K562 (cell line): ENCODE results near the gene DUS1L. TPM values are rescaled to one million over a fixed set of nuclear protein-coding genes. Genes with fewer than 3 reads are reported as not detected.

Experiments used
- CXXC5 ChIP-seq: fragments of 250-450 bp; sonication (Bioruptor Pico); IDR thresholded peaks from 2 replicates; pipeline ENCODE4 v1.8.0; 2022; ENCODE audit warnings: inconsistent platforms, mild to moderate bottlenecking, moderate library complexity
- ETV6 ChIP-seq, 3 experiments: fragments of 150-350 bp in 1 of 3; sonication (generic) in 1 of 3; formaldehyde crosslinking in 1 of 3; IDR thresholded peaks; 2 replicates each; pipeline versions ENCODE4 v1.6.1 to v1.8.0; 2014 to 2022; ENCODE audit warnings: borderline replicate concordance in 2 of 3, low read depth in 2 of 3, antibody characterized with exemption in 1 of 3, low read length in 1 of 3, mild to moderate bottlenecking in 1 of 3, missing genetic modification reagents in 1 of 3
- HDAC1 ChIP-seq, 2 experiments: fragments of 450-650 bp; IDR thresholded peaks; 2 replicates each; pipeline ENCODE4 v1.6.1; 2016 to 2017; ENCODE audit warnings: inconsistent platforms in 1 of 2, mild to moderate bottlenecking in 1 of 2, moderate library complexity in 1 of 2
- HSF4 ChIP-seq: fragments of 250-450 bp; sonication (Bioruptor Pico); IDR thresholded peaks from 2 replicates; pipeline ENCODE4 v2.1.2; 2022; ENCODE audit warnings: mild to moderate bottlenecking, moderate library complexity, borderline replicate concordance
- LCOR ChIP-seq: sonication (generic); formaldehyde crosslinking; IDR thresholded peaks from 2 replicates; pipeline ENCODE4 v1.8.0; 2022; ENCODE audit warnings: mild to moderate bottlenecking, missing genetic modification reagents
- RB1 ChIP-seq: fragments of 450-650 bp; IDR thresholded peaks from 2 replicates; pipeline ENCODE4 v1.6.1; 2017; ENCODE audit warnings: low read depth, mild to moderate bottlenecking
- TRIM28 ChIP-seq: fragments of 450-650 bp; IDR thresholded peaks from 2 replicates; pipeline ENCODE4 v1.6.1; 2017
- YY1 ChIP-seq, 3 experiments: IDR thresholded peaks; 2 replicates each; pipeline ENCODE4 v1.6.1; 2011; ENCODE audit warnings: low read length in 2 of 3, mild to moderate bottlenecking in 2 of 3, moderate library complexity in 2 of 3, borderline replicate concordance in 1 of 3, control low read depth in 1 of 3, low read depth in 1 of 3; ENCODE audit not compliant: insufficient read depth in 3 of 3, insufficient replicate concordance in 2 of 3, control insufficient read depth in 1 of 3, insufficient read length in 1 of 3; ENCODE audit errors: extremely low read depth in 1 of 3
- ZNF324 ChIP-seq: fragments of 250-450 bp; sonication (Bioruptor Pico); IDR thresholded peaks from 2 replicates; pipeline ENCODE4 v1.4.0; 2020; ENCODE audit warnings: mild to moderate bottlenecking
- ZNF764 ChIP-seq: fragments of 250-450 bp; sonication (Bioruptor Pico); IDR thresholded peaks from 2 replicates; pipeline ENCODE4 v1.4.0; 2020; ENCODE audit warnings: low read depth, mild to moderate bottlenecking, moderate library complexity
- polyA plus RNA-seq, 8 experiments: library from polyadenylated mRNA; depleted of rRNA in 4 of 8; stranded (reverse) in 5 of 8; unstranded in 3 of 8; fragments of >200 nt; fragmentation: Nextera tagmentation in 2 of 8; fragmentation: Illumina TruSeq in 1 of 8; extraction: Ambion mirVana in 2 of 8; extraction: Trizol in 1 of 8; gene quantifications; 2 replicates each; pipeline versions ENCODE4 v1.2.1 to v1.2.3, GENCODE V29; 2011 to 2014; ENCODE audit warnings: inconsistent platforms in 1 of 8, missing spikeins in 1 of 8
- total RNA-seq, 7 experiments: library from RNA; depleted of rRNA in 6 of 7; stranded (reverse); fragments of >200 nt in 6 of 7; fragmentation: Illumina TruSeq in 2 of 7; extraction: Trizol in 2 of 7; gene quantifications; 2 replicates each; pipeline versions ENCODE4 v1.2.1 to v1.2.3, GENCODE V29; 2011 to 2021; ENCODE audit warnings: low replicate concordance in 1 of 7
- TF ChIP-seq, protein P1 (sequence below): fragments of 450-650 bp; IDR thresholded peaks from 2 replicates; pipeline ENCODE4 v1.7.1; 2018; ENCODE audit warnings: mild to moderate bottlenecking, low read depth; ENCODE audit not compliant: partially characterized antibody
- TF ChIP-seq, protein P2 (sequence below), 2 experiments: fragments of 450-650 bp; IDR thresholded peaks; 2 replicates each; pipeline ENCODE4 v1.6.1; 2018; ENCODE audit warnings: mild to moderate bottlenecking in 2 of 2, low read depth in 1 of 2; ENCODE audit not compliant: partially characterized antibody in 2 of 2
- TF ChIP-seq, protein P3 (sequence below): fragments of 250-450 bp; sonication (Bioruptor Pico); IDR thresholded peaks from 2 replicates; pipeline ENCODE4 v1.4.0; 2020
- TF ChIP-seq, protein P4 (sequence below): fragments of 200-400 bp; formaldehyde crosslinking; IDR thresholded peaks from 2 replicates; pipeline ENCODE4 v1.6.1; 2017; ENCODE audit warnings: mild to moderate bottlenecking, low read depth, low read length, moderate library complexity

Gene DUS1L
- total and polyA plus RNA-seq, 9 of the 15 experiments (the other 6 are each of a cell fraction or from before 2014, with no cell fraction given): 7.8 to 210 (median 83.9) TPM

DNA sequence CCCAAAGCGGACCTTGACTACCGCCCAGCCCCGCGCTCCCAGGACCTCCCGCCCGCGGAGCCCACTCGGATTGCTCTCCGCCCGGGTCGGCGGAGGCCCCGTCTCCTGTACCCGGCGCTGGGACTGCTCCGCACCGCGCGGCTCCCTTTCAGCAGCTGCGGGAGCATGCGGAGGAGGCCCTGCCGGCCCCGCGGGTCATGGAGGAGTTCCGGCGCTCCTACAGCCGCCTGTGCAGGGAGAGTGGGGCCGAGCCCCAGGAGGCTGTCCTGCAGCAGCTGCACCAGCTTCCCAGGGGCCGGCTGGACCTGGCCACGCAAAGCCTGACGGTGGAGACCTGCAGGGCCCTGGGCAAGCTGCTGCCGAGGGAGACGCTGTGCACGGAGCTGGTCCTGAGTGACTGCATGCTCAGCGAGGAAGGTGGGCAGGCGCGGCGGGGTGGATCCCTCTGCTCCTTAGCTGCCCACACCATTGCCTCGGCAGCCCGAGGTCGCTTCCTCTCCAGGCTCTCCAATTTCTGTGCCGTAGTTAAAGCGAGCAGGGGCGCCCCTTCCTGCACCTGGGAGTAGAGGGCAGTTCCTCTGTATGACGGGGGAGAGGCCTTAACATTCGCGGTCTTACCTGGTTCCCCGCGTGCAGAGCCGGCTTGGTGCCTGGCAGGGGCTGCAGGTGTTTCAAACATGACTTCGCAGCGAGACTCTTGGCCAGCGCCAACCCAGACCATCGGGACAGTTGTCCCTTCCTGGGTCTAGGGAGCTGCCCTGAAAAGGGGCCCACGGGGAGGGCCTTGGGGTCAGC lies 42.0 kb downstream of the DUS1L start (continued):
- TF ChIP-seq, protein P1, sequence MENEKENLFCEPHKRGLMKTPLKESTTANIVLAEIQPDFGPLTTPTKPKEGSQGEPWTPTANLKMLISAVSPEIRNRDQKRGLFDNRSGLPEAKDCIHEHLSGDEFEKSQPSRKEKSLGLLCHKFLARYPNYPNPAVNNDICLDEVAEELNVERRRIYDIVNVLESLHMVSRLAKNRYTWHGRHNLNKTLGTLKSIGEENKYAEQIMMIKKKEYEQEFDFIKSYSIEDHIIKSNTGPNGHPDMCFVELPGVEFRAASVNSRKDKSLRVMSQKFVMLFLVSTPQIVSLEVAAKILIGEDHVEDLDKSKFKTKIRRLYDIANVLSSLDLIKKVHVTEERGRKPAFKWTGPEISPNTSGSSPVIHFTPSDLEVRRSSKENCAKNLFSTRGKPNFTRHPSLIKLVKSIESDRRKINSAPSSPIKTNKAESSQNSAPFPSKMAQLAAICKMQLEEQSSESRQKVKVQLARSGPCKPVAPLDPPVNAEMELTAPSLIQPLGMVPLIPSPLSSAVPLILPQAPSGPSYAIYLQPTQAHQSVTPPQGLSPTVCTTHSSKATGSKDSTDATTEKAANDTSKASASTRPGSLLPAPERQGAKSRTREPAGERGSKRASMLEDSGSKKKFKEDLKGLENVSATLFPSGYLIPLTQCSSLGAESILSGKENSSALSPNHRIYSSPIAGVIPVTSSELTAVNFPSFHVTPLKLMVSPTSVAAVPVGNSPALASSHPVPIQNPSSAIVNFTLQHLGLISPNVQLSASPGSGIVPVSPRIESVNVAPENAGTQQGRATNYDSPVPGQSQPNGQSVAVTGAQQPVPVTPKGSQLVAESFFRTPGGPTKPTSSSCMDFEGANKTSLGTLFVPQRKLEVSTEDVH: no peak
- TF ChIP-seq YY1 (IDR thresholded peaks at IDR 0.05; ENCODE audit: borderline replicate concordance in 1 of 3, control insufficient read depth in 1 of 3, extremely low read depth in 1 of 3, insufficient read depth in 3 of 3, insufficient read length in 1 of 3, insufficient replicate concordance in 2 of 3, low read depth in 1 of 3, low read length in 2 of 3): no peak
- no peak for TF ChIP-seq CXXC5 (CRISPR knock-in tag)
- no peak for TF ChIP-seq ZNF764 (CRISPR knock-in tag)
- TF ChIP-seq, protein P2, sequence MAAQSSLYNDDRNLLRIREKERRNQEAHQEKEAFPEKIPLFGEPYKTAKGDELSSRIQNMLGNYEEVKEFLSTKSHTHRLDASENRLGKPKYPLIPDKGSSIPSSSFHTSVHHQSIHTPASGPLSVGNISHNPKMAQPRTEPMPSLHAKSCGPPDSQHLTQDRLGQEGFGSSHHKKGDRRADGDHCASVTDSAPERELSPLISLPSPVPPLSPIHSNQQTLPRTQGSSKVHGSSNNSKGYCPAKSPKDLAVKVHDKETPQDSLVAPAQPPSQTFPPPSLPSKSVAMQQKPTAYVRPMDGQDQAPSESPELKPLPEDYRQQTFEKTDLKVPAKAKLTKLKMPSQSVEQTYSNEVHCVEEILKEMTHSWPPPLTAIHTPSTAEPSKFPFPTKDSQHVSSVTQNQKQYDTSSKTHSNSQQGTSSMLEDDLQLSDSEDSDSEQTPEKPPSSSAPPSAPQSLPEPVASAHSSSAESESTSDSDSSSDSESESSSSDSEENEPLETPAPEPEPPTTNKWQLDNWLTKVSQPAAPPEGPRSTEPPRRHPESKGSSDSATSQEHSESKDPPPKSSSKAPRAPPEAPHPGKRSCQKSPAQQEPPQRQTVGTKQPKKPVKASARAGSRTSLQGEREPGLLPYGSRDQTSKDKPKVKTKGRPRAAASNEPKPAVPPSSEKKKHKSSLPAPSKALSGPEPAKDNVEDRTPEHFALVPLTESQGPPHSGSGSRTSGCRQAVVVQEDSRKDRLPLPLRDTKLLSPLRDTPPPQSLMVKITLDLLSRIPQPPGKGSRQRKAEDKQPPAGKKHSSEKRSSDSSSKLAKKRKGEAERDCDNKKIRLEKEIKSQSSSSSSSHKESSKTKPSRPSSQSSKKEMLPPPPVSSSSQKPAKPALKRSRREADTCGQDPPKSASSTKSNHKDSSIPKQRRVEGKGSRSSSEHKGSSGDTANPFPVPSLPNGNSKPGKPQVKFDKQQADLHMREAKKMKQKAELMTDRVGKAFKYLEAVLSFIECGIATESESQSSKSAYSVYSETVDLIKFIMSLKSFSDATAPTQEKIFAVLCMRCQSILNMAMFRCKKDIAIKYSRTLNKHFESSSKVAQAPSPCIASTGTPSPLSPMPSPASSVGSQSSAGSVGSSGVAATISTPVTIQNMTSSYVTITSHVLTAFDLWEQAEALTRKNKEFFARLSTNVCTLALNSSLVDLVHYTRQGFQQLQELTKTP (IDR thresholded peaks at IDR 0.05; ENCODE audit: low read depth in 1 of 2, partially characterized antibody in 2 of 2): no peak
- TF ChIP-seq TRIM28: no peak
- no peak for TF ChIP-seq ETV6 (IDR thresholded peaks at IDR 0.05; ENCODE audit: borderline replicate concordance in 1 of 2, low read depth in 2 of 2, low read length in 1 of 2)
- peak; percentile 50; the same call in 1 of the 2 replicates for TF ChIP-seq ETV6 (CRISPR knock-in tag; IDR thresholded peaks at IDR 0.05; ENCODE audit: borderline replicate concordance)
- TF ChIP-seq ZNF324 (CRISPR knock-in tag): no peak
- TF ChIP-seq LCOR: 0 out of 2 replicates have a peak, but pooled peaks have one; percentile 40
- TF ChIP-seq, protein P3, sequence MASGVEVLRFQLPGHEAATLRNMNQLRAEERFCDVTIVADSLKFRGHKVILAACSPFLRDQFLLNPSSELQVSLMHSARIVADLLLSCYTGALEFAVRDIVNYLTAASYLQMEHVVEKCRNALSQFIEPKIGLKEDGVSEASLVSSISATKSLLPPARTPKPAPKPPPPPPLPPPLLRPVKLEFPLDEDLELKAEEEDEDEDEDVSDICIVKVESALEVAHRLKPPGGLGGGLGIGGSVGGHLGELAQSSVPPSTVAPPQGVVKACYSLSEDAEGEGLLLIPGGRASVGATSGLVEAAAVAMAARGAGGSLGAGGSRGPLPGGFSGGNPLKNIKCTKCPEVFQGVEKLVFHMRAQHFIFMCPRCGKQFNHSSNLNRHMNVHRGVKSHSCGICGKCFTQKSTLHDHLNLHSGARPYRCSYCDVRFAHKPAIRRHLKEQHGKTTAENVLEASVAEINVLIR: no peak
- no peak; the same call in 1 of the 2 replicates for TF ChIP-seq RB1
- peak in 1 of 2 experiments; percentile 83; a peak in 2 of 4 replicates for TF ChIP-seq HDAC1 (IDR thresholded peaks at IDR 0.05)
- TF ChIP-seq HSF4 (CRISPR knock-in tag): no peak
- TF ChIP-seq, protein P4, sequence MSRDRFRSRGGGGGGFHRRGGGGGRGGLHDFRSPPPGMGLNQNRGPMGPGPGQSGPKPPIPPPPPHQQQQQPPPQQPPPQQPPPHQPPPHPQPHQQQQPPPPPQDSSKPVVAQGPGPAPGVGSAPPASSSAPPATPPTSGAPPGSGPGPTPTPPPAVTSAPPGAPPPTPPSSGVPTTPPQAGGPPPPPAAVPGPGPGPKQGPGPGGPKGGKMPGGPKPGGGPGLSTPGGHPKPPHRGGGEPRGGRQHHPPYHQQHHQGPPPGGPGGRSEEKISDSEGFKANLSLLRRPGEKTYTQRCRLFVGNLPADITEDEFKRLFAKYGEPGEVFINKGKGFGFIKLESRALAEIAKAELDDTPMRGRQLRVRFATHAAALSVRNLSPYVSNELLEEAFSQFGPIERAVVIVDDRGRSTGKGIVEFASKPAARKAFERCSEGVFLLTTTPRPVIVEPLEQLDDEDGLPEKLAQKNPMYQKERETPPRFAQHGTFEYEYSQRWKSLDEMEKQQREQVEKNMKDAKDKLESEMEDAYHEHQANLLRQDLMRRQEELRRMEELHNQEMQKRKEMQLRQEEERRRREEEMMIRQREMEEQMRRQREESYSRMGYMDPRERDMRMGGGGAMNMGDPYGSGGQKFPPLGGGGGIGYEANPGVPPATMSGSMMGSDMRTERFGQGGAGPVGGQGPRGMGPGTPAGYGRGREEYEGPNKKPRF: no peak
